ENCODE data around the gene PDXK.

The PDXK gene

DNA sequence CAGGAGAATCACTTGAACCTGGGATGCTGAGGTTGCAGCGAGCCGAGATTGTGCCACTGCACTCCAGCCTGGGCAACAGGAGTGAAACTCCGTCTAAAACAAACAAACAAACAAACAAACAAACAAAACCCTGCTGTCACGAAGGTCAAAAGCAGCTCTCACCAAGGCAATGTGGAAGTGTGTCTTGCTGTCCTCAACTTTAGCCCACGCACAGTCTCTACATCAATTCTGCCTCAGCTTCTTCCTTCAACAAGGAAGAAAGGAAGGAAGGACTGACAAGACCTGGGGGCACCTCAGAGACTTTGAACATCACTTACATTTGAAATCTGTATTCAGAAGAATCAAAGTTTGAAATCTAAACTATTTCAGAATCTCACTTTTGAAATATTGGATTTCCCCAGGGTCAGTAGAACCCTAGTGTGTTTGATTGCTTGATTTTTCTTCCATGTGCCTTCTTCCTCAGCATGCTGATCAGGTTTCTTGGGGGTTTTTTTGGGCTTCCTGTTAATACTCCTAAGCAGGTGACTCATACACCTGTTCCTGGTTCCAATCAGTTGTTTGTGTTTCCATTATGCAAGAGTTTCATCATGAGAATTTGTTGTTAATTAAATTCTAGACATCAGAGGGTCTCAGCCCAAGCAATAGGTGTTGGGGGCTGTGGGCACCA lies 63.6 kb downstream of the PDXK start:
- no peak for DNase-seq (ENCODE audit: low read depth in 2 of 2)

DNA sequence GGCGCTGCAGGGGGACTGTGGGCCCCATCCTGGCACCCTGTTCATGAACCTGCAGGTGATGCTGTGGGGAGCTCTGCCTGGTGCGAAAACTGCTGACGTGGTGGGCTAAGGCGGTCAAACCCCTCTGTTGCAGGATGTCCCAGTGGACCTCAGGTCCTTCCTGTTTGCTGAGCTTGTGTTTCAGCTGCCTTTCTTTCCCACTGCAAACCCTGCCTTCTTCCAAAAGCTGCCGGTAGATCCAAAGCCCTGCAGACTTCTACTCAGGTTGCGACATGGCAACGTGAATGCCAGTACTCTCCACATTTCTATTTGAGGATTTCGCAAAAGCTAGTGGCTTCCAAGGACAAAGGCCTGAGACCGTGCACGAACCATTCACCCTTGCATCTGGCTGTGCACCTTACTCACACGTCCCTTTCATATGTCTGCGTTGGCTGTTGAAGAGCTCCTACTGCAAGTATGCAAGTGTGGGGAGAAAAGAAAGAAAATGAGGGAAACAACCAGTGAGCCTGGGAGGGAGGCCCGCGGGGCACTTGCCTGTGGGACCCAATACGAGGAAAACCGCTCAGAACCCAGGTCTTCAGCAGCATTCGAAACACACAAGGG lies 64.3 kb downstream of the PDXK start:
- DNase-seq (ENCODE audit: low read depth in 2 of 2) = no peak

DNA sequence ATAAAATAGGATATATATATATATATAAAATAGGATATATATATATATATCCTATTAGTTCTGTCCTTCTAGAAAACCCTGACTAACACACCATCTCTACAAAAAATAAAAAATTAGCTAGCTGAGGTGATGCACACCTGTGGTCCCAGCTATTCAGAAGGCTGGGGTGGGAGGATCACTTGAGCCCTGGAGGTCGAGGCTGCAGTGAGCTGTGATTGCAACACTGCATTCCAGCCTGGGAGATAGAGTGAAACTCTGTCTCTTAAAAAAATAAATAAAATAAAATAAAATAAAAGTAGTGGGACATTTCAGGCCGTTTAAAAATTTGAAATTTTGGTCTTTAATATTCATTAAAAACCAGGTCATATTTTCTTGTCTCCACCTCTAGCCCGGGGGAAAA lies 66.2 kb downstream of the PDXK start:
- no peak for DNase-seq (ENCODE audit: low read depth in 2 of 2)

DNA sequence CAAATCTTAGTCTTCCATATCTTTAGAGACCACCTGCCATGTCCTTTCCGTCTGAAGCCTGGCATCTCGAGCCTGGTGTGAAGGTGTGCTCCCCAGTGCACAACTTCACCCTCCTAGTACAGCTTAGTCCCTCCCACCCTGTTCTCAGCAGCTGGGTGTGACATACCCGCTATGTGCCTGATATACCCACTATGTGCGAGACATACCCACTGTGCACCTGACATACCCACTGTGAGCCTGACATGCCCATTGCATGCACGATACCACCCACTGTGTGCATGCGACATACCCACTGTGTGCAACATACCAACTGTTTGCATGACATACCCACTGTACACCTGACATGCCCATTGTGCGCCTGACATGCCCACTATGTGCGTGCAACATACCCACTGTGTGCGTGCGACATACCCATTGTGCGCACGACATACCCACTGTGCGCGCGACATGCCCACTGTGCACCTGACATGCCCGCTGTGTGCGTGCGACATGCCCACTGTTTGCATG lies 67.4 kb downstream of the PDXK start:
- DNase-seq (ENCODE audit: low read depth in 2 of 2) = no peak

DNA sequence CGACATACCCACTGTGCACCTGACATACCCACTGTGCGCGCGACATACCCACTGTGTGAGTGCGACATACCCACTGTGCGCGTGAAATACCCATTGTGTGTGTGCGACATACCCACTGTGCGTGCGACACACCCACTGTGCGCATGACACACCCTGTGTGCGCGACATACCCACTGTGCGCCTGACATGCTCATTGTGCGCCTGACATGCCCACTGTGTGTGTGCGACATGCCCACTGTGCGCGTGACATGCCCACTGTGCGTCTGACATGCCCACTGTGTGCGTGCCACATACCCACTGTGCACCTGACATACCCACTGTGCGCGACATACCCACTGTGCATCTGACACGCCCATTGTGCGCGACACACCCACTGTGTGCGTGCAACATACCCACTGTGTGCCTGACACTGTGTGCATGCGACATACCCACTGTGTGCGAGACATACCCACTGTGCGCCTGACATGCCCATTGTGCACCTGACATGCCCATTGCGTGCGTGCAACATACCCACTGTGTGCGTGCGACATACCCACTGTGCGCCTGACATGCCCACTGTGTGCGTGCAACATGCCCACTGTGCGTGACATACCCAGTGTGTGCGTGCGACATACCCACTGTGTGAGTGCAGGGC lies 68.0 kb downstream of the PDXK start:
- no peak for DNase-seq (ENCODE audit: low read depth in 2 of 2)

DNA sequence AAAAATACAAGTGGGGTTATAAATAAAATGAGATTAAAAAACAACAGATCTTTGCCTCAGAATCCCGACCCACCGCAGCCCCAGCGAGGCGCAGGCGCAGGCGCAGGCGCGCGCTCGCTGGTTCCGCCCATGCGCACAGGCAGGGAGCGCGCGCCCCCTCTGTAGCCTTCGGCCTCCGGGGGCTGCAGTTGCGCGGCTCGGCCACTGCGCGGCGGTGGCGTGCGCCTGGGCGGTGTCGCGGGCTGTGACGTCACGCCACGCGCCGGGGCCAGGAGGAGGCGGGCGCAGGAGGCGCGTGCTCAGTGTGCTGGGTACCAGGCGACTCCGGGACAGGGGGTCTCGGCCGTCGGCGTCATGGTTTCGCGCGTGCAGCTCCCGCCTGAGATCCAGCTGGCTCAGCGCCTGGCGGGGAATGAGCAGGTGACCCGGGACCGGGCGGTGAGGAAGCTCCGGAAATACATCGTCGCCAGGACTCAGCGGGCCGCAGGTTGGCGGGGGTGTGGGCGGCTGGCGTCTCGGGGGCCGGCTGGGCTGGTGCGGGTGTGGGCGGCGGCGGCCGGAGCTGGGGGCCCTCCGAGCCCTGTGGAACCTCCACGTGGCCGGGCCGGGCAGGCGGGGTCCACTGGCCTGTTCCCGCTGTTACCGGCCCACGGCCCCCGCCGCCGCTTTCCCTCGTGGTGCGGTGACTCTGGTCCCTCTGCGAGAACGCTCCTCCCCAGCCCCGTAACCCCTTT lies 70.5 kb downstream of the PDXK start, which contains the start of gene RRP1:
Gene RRP1 (plus strand): TSS at position 302 of the 734 bp plus-strand sequence. CDS start 53 bp downstream, at position 355.
- DNase-seq (ENCODE audit: low read depth in 2 of 2) = peak; percentile 88 to 90

DNA sequence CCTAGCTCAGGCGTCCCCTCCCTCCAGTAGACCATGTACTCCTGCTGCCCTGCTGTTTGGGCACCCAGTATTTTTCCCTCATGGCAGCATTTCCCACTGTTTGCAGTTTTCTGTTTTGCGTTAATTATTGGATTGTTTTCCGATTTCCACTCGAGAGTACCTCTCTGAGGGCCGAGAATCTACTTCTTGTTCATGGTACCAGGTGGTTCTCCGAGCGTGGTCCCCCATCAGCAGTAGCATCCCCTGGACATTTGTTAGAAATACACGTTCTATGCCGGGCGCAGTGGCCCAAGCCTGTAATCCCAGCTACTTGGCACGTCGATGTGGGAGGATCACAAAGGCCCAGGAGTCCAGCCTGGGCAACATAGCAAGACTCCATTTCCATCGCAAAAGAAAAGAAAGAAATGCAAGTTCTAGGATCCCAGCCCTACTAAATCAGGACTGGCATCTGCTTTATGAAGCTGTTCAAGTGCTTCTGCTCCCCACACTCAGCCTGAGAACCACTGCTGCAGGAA lies 71.1 kb downstream of the PDXK start:
- DNase-seq (ENCODE audit: low read depth in 2 of 2) = no peak

DNA sequence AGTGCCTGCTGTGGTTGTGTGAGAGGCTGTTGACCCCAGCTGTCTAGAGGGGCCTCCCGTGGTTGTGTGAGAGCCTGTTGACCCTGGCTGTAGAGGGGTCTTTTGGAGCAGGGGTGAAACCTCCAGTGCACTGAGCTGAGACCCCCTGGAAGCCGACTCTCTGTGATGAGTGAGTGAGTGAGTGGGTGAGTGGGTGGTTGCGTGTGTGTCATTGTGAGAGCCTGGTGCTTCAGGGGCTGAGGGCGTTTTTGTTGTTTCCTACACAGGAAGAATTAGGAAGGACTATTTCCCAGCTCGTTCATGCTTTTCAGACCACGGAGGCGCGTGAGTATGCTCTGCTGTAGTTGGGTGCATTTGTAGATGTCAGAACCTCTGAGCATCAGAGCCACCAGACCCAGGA lies 73.5 kb downstream of the PDXK start:
- no peak for DNase-seq (ENCODE audit: low read depth in 2 of 2)

DNA sequence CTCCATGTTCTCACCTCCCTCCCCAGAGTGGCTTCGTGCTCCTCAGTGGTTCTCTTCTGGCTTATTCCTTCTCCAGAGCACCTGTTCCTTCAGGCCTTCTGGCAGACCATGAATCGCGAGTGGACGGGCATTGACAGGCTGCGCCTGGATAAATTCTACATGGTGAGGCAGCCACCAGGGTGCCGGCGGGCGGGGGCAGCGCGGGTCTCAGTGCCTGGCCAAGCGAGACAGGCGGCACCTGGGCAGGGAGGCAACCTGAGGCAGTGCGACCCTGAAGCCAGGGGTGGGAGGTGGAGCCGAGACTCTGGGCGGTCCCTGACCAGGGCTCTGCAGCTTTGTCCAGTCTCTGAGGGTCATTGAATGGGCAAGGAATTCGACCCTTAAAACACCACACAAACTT lies 74.3 kb downstream of the PDXK start:
- no peak for DNase-seq (ENCODE audit: low read depth in 2 of 2)

DNA sequence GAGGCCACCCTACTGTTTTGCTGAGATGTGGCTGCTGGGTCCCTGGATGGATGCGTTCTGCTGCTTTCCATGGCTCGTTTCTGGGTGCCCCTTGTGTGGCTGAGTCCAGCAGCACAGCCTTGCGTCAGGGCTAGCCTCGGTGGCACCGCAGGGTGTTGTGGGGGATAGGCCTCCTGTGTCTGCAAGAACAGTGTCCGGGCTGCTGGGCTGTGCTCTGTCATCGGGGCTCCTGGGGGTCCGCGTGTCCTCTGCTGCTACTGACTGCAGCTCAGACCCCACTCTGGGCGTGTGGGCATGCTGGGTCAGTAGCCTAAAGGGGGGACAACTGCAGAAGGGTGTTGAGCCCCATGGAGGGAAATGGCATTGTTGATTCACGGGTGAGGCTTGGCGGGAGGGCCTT lies 75.4 kb downstream of the PDXK start:
- DNase-seq (ENCODE audit: low read depth in 2 of 2) = no peak

DNA sequence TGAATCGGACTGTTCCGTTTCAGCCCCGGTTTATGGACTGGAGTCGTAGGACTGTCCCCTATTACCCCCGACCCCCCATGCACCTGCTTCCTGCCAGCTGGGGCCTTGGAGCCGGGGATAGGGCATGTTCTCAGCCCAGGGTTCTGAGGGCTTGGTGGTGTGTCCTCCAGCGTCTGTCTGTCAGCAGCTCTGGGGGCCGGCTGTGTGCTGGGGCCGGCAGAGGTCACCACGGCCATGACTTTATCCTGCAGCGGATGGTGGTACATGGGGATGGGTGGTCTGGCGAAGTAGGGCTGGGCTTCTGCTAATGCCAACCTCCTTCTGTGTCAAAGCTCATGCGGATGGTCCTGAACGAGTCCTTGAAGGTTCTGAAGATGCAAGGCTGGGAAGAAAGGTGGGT lies 75.9 kb downstream of the PDXK start:
- no peak for DNase-seq (ENCODE audit: low read depth in 2 of 2)

DNA sequence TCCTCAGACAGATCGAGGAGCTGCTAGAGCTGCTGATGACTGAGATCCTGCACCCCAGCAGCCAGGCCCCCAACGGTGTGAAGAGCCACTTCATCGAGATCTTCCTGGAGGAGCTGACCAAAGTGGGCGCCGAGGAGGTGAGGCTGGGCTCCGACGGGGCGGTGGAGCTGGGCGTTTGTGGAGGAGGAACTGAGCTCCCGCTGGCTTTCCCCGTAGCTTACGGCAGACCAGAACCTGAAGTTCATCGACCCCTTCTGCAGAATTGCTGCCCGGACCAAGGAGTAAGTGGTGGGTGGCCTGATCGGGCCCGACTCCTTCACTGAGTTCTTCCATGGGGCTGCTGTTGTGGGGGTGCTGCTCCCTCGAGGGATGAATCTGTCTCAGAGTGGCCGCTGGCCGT lies 78.5 kb downstream of the PDXK start:
- DNase-seq (ENCODE audit: low read depth in 2 of 2) = no peak

DNA sequence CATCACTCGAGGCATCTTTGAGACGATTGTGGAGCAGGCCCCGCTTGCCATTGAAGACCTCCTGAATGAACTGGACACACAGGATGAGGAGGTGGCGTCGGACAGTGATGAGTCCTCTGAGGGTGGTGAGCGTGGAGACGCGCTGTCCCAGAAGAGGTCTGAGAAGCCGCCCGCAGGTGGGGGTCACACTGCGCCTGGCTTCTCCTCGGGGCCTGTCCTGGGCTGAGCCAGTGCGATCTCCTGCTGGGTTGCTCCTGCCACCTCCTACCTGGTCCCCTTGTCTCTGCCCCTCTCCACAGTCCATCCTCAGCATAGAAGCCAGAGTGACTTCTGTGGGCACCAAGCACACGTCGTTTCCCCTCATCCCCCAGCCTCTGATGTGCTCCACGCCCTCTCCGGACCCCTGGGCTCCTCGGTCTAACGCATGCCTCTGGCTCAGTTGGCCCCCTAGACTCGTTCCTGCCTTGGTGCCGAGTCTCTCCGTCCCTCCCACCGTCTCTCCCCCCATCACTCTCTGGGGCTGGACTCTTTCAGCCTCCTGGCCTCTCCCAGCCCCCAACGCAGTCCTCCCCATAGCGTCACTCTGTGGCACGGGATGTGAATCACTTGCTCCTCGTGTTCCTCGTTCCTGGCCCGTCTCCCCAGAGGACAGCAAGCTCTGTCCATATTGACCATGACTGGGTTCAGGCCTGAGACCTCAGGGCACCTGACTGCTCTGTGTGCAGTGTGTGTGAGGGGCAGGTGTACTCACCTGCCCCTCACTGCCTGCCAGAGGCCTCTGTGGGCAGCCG lies 79.2 kb downstream of the PDXK start:
- DNase-seq (ENCODE audit: low read depth in 2 of 2) = no peak

DNA sequence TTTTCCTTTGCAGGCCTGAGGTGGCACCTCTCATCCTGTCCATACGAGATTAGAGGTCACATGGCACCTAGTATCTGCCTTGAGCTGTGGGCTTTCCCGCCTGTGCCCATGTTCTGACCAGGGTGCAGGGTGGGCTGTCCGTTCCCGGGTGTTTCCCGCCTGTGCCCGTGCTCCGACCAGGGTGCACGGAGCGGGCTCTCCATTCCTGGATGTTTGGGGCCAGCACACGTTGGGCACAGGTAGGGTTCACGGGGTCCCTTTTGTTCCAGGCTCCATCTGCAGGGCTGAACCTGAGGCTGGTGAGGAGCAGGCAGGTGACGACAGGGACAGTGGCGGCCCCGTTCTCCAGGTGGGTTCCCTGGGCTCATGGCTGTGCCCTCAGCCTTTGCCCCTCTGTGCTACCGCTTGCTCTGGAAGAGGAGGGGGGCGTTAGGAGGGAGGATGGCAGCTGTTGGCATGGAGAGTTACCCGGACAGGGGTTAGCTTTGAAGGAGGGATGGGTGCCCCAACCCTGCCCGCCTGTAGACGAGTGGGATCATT lies 80.4 kb downstream of the PDXK start:
- DNase-seq (ENCODE audit: low read depth in 2 of 2) = no peak

DNA sequence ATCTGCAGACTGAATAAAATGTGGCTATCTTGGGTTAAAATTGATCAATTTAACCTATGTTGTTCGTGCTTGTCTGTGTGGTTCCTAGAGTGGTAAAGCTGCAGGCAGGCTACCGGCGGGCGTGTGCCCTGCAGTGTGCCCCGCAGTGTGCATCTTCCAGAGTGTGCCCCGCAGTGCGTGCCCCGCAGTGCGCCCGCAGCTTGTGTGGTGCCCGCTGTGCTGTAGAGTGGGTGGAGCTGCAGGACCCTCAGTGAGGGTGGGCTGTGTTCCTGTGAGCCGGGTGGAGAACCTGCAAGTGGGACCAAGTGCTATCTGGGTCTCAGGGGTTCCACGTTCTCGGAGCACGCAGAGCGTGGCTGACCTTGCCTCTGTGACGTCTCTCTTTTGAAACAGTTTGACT lies 81.2 kb downstream of the PDXK start:
- no peak for DNase-seq (ENCODE audit: low read depth in 2 of 2)

DNA sequence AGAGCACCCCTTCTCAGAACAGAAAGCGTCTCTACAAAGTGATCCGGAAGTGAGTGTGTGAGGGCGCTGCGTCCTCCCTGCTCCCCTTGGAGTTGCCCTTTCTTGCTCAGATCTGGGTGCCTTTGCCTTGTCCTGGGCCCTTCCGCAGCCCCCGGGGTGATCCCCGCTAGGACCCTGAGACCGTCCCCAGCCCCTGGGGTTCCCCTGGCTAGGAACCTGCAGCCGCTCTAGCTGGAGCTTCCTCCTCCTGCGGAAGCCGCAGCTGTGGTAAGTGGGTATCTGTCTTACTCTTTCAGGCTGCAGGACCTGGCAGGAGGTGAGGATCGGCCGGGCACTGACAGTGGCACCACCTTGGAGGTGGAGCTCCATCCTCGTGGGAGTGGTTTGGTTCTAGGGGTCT lies 81.6 kb downstream of the PDXK start:
- DNase-seq (ENCODE audit: low read depth in 2 of 2) = no peak

DNA sequence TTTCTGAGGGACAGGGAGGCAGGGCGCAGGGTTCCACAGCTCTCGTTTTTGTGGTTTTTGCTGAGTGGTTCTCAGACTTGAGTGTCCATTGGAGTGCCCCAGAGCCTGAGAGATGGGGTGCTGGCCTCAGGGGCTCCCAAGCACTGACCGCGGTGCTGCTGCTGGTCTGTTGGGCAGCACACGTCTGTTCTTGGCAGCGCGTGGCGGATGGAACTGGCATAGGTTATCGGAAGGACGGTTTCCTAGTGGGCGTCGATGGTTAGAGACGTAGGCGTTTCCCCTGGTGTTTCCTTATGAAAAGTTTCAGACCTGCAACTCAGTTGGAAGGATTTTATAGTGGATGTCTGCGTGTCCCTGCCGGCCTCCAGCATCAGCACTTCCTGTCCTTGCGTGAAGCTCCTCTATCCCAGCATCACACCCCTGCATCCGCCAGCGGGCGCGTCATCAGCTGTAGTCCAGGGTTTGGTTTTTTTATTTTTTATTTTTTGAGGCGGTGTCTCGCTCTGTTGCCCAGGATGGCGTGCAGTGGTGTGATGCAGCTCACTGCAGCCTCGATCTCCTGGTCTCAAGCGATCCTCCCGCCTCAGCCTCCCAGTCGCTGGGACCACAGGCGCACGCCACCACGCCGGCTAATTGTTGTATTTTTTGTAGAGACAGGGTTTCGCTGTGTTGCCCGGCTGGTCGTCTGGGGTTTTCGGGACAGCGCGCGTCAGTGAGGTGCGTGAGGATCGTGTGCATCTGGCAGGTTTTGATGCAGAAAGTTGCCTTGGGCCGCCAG lies 82.3 kb downstream of the PDXK start:
- DNase-seq (ENCODE audit: low read depth in 2 of 2) = no peak

DNA sequence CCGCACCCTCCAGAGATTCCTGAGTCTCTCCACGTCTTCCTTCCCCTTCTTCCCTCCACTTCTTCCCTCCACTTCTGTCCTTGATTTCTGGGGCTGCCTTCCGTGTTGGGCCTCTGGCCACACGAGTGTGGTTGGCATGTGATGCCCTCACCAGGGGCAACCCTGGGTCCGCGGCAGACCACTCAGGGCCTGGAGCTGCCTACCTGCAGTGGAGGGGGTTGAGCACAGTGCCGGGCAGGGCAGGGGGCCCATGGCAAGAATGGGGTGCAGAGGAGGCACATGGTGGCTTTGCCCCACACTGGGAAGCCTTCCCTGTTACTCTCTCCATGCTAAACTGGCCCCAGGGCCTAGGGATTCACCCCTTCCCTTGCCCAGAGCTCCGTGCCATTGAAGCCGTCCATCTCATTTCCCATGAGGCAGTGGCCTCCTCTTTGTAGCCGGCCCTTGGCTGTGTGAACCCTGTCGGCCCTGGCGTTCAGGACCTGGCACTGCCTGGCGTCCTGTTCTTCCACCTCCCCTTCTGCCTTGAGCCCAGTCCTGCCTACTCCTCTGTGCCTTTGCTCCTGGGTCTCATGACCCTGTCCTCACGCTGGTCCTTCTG lies 83.9 kb downstream of the PDXK start:
- DNase-seq (ENCODE audit: low read depth in 2 of 2) = no peak

DNA sequence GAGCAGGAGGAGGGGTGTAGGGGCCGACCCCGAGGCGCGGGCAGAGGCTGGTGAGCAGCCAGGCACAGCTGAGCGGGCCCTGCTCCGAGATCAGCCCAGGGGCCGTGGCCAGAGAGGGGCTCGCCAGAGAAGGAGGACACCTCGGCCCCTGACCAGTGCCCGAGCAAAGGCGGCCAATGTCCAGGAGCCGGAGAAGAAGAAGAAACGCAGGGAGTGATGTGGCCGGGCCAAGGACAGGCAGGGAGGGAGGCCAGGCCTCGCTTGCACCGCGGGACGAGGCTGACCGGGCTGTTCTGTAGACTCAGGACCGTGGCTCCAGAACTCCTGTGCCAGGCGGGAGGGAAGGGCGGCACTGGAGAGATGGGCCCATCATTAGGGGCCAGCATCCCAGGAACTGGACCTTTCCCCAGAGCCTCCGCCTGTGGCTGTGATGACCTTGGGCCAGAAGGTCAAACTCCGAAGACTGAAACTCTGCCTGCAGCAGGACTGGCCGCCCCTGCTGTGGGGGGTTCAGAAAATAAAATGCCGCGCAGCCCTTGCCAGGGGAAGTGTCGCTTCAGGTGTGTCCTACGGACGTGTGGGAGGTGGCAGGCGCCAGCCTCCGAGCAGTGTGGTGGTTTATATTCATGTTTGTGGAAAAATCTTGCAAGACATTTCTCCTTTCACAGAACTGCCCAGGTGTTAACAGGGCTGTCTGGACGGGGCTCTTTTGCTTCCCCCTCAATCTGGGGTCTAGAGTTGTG lies 84.8 kb downstream of the PDXK start:
- DNase-seq (ENCODE audit: low read depth in 2 of 2) = no peak
